Epithelial cell of proximal tubule (primary cell): ENCODE results near the gene STRAP. TPM values are rescaled to one million over a fixed set of nuclear protein-coding genes. Genes with fewer than 3 reads are reported as not detected.

Experiments used
- DNase-seq: peaks from one replicate; pipeline ENCODE4 v3.0.0-alpha.2; 2011; ENCODE audit warnings: low read depth
- H3K4me3 ChIP-seq: 2 replicates; pipeline ENCODE4 v1.5.1; 2011; ENCODE audit warnings: low read depth, mild to moderate bottlenecking, low read length
- CTCF ChIP-seq: conservative IDR thresholded peaks from 2 replicates; pipeline ENCODE4 v1.5.1; 2012; ENCODE audit warnings: low read depth, mild to moderate bottlenecking, low read length
- total RNA-seq: library from RNA; depleted of rRNA; stranded (reverse); fragments of >200 nt; gene quantifications from 2 replicates; pipeline ENCODE4 v1.2.3, GENCODE V29; 2015

The STRAP gene
- total RNA-seq, 1 donor from 2014 or later = 163 TPM

- DNase-seq = no peak
- TF ChIP-seq CTCF = no peak
- H3K4me3 ChIP-seq = no peak overlapping the region
These were observed 26.5 kb upstream of the STRAP start for GRCh38 chr12:15855646-15856045.

GRCh38 chr12:15856097-15856982 is 25.8 kb upstream of the STRAP start:
- H3K4me3 ChIP-seq = no peak overlapping the region
- peak; percentile 80 for TF ChIP-seq CTCF
- no peak for DNase-seq

GRCh38 chr12:15858353-15858752 is 23.8 kb upstream of the STRAP start:
- no peak for DNase-seq
- no peak overlapping the region for H3K4me3 ChIP-seq
- TF ChIP-seq CTCF = peak; percentile 17

- H3K4me3 ChIP-seq = no peak overlapping the region
- no peak for TF ChIP-seq CTCF
- no peak for DNase-seq
These were observed 23.1 kb upstream of the STRAP start for GRCh38 chr12:15859116-15859515.

- TF ChIP-seq CTCF = no peak
- no peak overlapping the region for H3K4me3 ChIP-seq
- no peak for DNase-seq
These were observed 20.8 kb upstream of the STRAP start for GRCh38 chr12:15861404-15861803.

GRCh38 chr12:15862840-15863239 is 19.3 kb upstream of the STRAP start:
- no peak for DNase-seq
- no peak overlapping the region for H3K4me3 ChIP-seq
- no peak for TF ChIP-seq CTCF

- no peak overlapping the region for H3K4me3 ChIP-seq
- no peak for TF ChIP-seq CTCF
- no peak for DNase-seq
These were observed 18.8 kb upstream of the STRAP start for GRCh38 chr12:15863372-15863771.
